GM18951 (cell line): ENCODE data around the gene WDR31.
"Not testable (repeated sequence)": the region's sequence is repeated elsewhere in the genome, so short reads cannot be mapped to it uniquely, and the experiment has no call there.

ENCODE experiments used
- POLR2A ChIP-seq: IDR thresholded peaks from 4 replicates; pipeline ENCODE4 v1.6.1; 2011; ENCODE audit warnings: mild to moderate bottlenecking; ENCODE audit not compliant: insufficient read length, insufficient read depth; ENCODE audit errors: extremely low read depth
- in situ Hi-C: fragments of 300-500 bp; cut with MboI; formaldehyde crosslinking; loops from one replicate; pipeline ENCODE4 v1.12.0; 2022; ENCODE audit warnings: low sequenced_read_pairs, mixed read lengths, inconsistent platforms; ENCODE audit not compliant: unreplicated experiment

Gene WDR31

GRCh38 chr9:113375057-113376023 lies 35.3 kb upstream of the WDR31 start:
- no peak for TF ChIP-seq POLR2A
- in situ Hi-C loops: no loop called here

GRCh38 chr9:113373676-113374392 lies 33.8 kb upstream of the WDR31 start:
- no peak for TF ChIP-seq POLR2A
- in situ Hi-C loops: no loop called here

GRCh38 chr9:113373256-113373655 lies 33.2 kb upstream of the WDR31 start:
- no peak for TF ChIP-seq POLR2A
- in situ Hi-C loops: no loop called here

- in situ Hi-C loops: no loop called here
These were observed 32.0 kb upstream of the WDR31 start for GRCh38 chr9:113372059-113372458.

GRCh38 chr9:113370806-113371325 lies 30.8 kb upstream of the WDR31 start:
- in situ Hi-C loops: no loop called here
- no peak for TF ChIP-seq POLR2A

More at GRCh38 chr9:113372059-113372458, 32.0 kb upstream of the WDR31 start:
- TF ChIP-seq POLR2A: no peak

GRCh38 chr9:113369855-113370140 lies 29.7 kb upstream of the WDR31 start:
- no peak for TF ChIP-seq POLR2A
- in situ Hi-C loops: no loop called here

- in situ Hi-C loops: no loop called here
- TF ChIP-seq POLR2A: no peak
These were observed 29.1 kb upstream of the WDR31 start for GRCh38 chr9:113368982-113369854.

- in situ Hi-C loops: no loop called here
- no peak for TF ChIP-seq POLR2A
These were observed 28.4 kb upstream of the WDR31 start for GRCh38 chr9:113368348-113368981.

GRCh38 chr9:113365652-113366051 lies 25.6 kb upstream of the WDR31 start:
- in situ Hi-C loops: not testable (repeated sequence)

GRCh38 chr9:113364951-113365350 lies 24.9 kb upstream of the WDR31 start:
- no peak for TF ChIP-seq POLR2A
- in situ Hi-C loops: no loop called here

- in situ Hi-C loops: no loop called here
- no peak for TF ChIP-seq POLR2A
These were observed 23.3 kb upstream of the WDR31 start for GRCh38 chr9:113363336-113363735.

- TF ChIP-seq POLR2A: no peak
- in situ Hi-C loops: no loop called here
These were observed 21.4 kb upstream of the WDR31 start for GRCh38 chr9:113361304-113362018.
